Epithelial cell of proximal tubule (primary cell): Measurements from ENCODE around the gene P2RX5. TPM values are rescaled to one million over a fixed set of nuclear protein-coding genes. Genes with fewer than 3 reads are reported as not detected.
"Not testable (repeated sequence)": the region's sequence is repeated elsewhere in the genome, so short reads cannot be mapped to it uniquely, and the experiment has no call there.

Experiments used
- DNase-seq: peaks from one replicate; pipeline ENCODE4 v3.0.0-alpha.2; 2011; ENCODE audit warnings: low read depth
- H3K4me3 ChIP-seq: 2 replicates; pipeline ENCODE4 v1.5.1; 2011; ENCODE audit warnings: low read depth, mild to moderate bottlenecking, low read length
- CTCF ChIP-seq: conservative IDR thresholded peaks from 2 replicates; pipeline ENCODE4 v1.5.1; 2012; ENCODE audit warnings: low read depth, mild to moderate bottlenecking, low read length
- total RNA-seq: library from RNA; depleted of rRNA; stranded (reverse); fragments of >200 nt; gene quantifications from 2 replicates; pipeline ENCODE4 v1.2.3, GENCODE V29; 2015

Gene P2RX5
- total RNA-seq, 1 donor from 2014 or later, result 4.8 TPM

- DNase-seq, result no peak
- H3K4me3 ChIP-seq, result no peak overlapping the region
- TF ChIP-seq CTCF, result no peak
Observed at GRCh38 chr17:3735515-3735914, 39.6 kb upstream of the P2RX5 start.

- not testable (repeated sequence) for DNase-seq
Observed at GRCh38 chr17:3734911-3735276, 38.9 kb upstream of the P2RX5 start.

GRCh38 chr17:3732210-3732621 is 36.3 kb upstream of the P2RX5 start:
- TF ChIP-seq CTCF, result no peak
- DNase-seq, result no peak

More at GRCh38 chr17:3734911-3735276, 38.9 kb upstream of the P2RX5 start:
- not testable (repeated sequence) for H3K4me3 ChIP-seq

GRCh38 chr17:3730881-3731429 is 35.0 kb upstream of the P2RX5 start:
- DNase-seq, result no peak
- no peak for TF ChIP-seq CTCF
- no peak overlapping the region for H3K4me3 ChIP-seq

More at GRCh38 chr17:3732210-3732621, 36.3 kb upstream of the P2RX5 start:
- no peak overlapping the region for H3K4me3 ChIP-seq

- TF ChIP-seq CTCF, result no peak
- no peak for DNase-seq
- H3K4me3 ChIP-seq, result no peak overlapping the region
Observed at GRCh38 chr17:3729881-3730280, 33.9 kb upstream of the P2RX5 start.

GRCh38 chr17:3728099-3728498 is 32.1 kb upstream of the P2RX5 start:
- not testable (repeated sequence) for H3K4me3 ChIP-seq, DNase-seq

- no peak for DNase-seq
- no peak overlapping the region for H3K4me3 ChIP-seq
- no peak for TF ChIP-seq CTCF
Observed at GRCh38 chr17:3727041-3727440, 31.1 kb upstream of the P2RX5 start.

GRCh38 chr17:3724378-3725077 is 28.6 kb upstream of the P2RX5 start:
- H3K4me3 ChIP-seq, result peak overlapping the region; percentile 81
- no peak for DNase-seq
- no peak for TF ChIP-seq CTCF
